HCT116 (cell line): ENCODE results near the gene ERBB4. TPM values are rescaled to one million over a fixed set of nuclear protein-coding genes. Genes with fewer than 3 reads are reported as not detected.

Experiments used
- ATAC-seq: fragments of 200-7000 bp; cut with Tn5 transposase; 2 replicates; pipeline ENCODE4 v1.9.1; 2020; ENCODE audit warnings: mild to moderate bottlenecking, moderate library complexity
- BruUV-seq: library from RNA; stranded (reverse); fragments of 400-500 nt; replicated peaks from 2 replicates; lab custom pipeline; 2021; lab: Mats Ljungman, UMichigan
- CTCF ChIA-PET: fragments of 300-600 bp; sonication (Branson Sonifier 250); formaldehyde crosslinking; loops from one replicate; lab custom pipeline; 2021; ENCODE audit warnings: antibody characterized with exemption; lab: Charles Lee
- POLR2A ChIA-PET: fragments of 300-600, 350-600 bp; sonication (Branson Sonifier 250); formaldehyde crosslinking; loops from one replicate; lab custom pipeline; 2021; ENCODE audit warnings: antibody characterized with exemption; lab: Charles Lee
- RAD21 ChIA-PET, 2 experiments: fragments of 300-600 bp; sonication (Branson Sonifier 250); formaldehyde crosslinking; loops; one replicate each; lab custom pipeline; 2023; ENCODE audit warnings: low total read pairs in 2 of 2; ENCODE audit not compliant: uncharacterized antibody in 2 of 2, unreplicated experiment in 2 of 2, low non-redundant PET in 1 of 2; lab: Charles Lee
- DNase-seq: peaks from one replicate; pipeline ENCODE4 v3.0.0-alpha.2; 2010; ENCODE audit warnings: low read depth, low spot score
- H2AFZ ChIP-seq: fragments of 200-600 bp; shearing (Covaris generic), sonication (generic); 2 replicates; pipeline ENCODE4 v1.6.1; 2017; ENCODE audit warnings: low read depth, mixed run types, mixed read lengths, antibody characterized with exemption, low read length; ENCODE audit not compliant: poor library complexity, severe bottlenecking
- H3K27ac ChIP-seq: 2 replicates; pipeline ENCODE4 v1.5.1; 2012; ENCODE audit warnings: low read depth, low read length
- H3K27me3 ChIP-seq: fragments of 200-600 bp; sonication (generic); 2 replicates; pipeline ENCODE4 v1.6.1; 2016; ENCODE audit warnings: mixed run types, low read length, mixed read lengths; ENCODE audit not compliant: insufficient read depth
- H3K36me3 ChIP-seq, 2 experiments: fragments of 200-500 bp in 1 of 2; fragments of 200-600 bp in 1 of 2; sonication (Bioruptor generic) in 1 of 2; sonication (generic) in 1 of 2; 2 replicates each; pipeline versions ENCODE4 v1.5.1 to v1.6.1; 2014 to 2016; ENCODE audit warnings: low read length in 2 of 2, inconsistent platforms in 1 of 2, mixed read lengths in 1 of 2, mixed run types in 1 of 2; ENCODE audit not compliant: insufficient read depth in 2 of 2, control insufficient read depth in 1 of 2
- H3K4me1 ChIP-seq, 2 experiments: fragments of 200-600 bp in 1 of 2; sonication (generic) in 1 of 2; 2 replicates each; pipeline versions ENCODE4 v1.5.1 to v1.6.1; 2012 to 2017; ENCODE audit warnings: low read length in 2 of 2, inconsistent platforms in 1 of 2, mild to moderate bottlenecking in 1 of 2, mixed read lengths in 1 of 2, mixed run types in 1 of 2, moderate library complexity in 1 of 2; ENCODE audit not compliant: insufficient read depth in 2 of 2, control insufficient read depth in 1 of 2
- H3K4me2 ChIP-seq: fragments of 200-600 bp; sonication (generic); 2 replicates; pipeline ENCODE4 v1.6.1; 2017; ENCODE audit warnings: mixed run types, low read length, mixed read lengths
- H3K4me3 ChIP-seq, 2 experiments: fragments of 200-600 bp in 1 of 2; sonication (generic) in 1 of 2; replicated peaks in 1 of 2; 2 replicates each; pipeline ENCODE4 v1.5.1; 2011 to 2016; ENCODE audit warnings: low read length in 2 of 2, control low read depth in 1 of 2, low read depth in 1 of 2, mild to moderate bottlenecking in 1 of 2, mixed read lengths in 1 of 2, mixed run types in 1 of 2
- H3K79me2 ChIP-seq: fragments of 200-600 bp; sonication (generic); 2 replicates; pipeline ENCODE4 v1.6.1; 2017; ENCODE audit warnings: mild to moderate bottlenecking, mixed run types, low read length, moderate library complexity, mixed read lengths; ENCODE audit not compliant: insufficient read depth
- H3K9ac ChIP-seq: fragments of 200-600 bp; sonication (generic); 2 replicates; pipeline ENCODE4 v1.6.1; 2016; ENCODE audit warnings: low read length, mixed read lengths
- H3K9me2 ChIP-seq: fragments of 200-600 bp; sonication (generic), shearing (Covaris generic); 2 replicates; pipeline ENCODE4 v1.6.1; 2017; ENCODE audit warnings: mixed run types, mild to moderate bottlenecking, moderate library complexity; ENCODE audit not compliant: insufficient read depth
- H3K9me3 ChIP-seq, 2 experiments: fragments of 200-500 bp in 1 of 2; fragments of 200-600 bp in 1 of 2; sonication (Bioruptor generic) in 1 of 2; sonication (generic) in 1 of 2; 2 replicates each; pipeline ENCODE4 v1.6.1; 2014 to 2017; ENCODE audit warnings: low read length in 2 of 2, mixed read lengths in 2 of 2, inconsistent platforms in 1 of 2, low read depth in 1 of 2, mild to moderate bottlenecking in 1 of 2, mixed run types in 1 of 2, moderate library complexity in 1 of 2; ENCODE audit not compliant: control insufficient read depth in 1 of 2, insufficient read depth in 1 of 2
- H4K20me1 ChIP-seq: fragments of 200-600 bp; sonication (generic), shearing (Covaris generic); 2 replicates; pipeline ENCODE4 v1.6.1; 2017; ENCODE audit warnings: mixed run types, mild to moderate bottlenecking, moderate library complexity; ENCODE audit not compliant: insufficient read depth
- ATF3 ChIP-seq: IDR thresholded peaks from 2 replicates; pipeline ENCODE4 v1.6.1; 2012
- CBX3 ChIP-seq: IDR thresholded peaks from 2 replicates; pipeline ENCODE4 v1.6.1; 2012; ENCODE audit warnings: low read depth
- CEBPB ChIP-seq: IDR thresholded peaks from 2 replicates; pipeline ENCODE4 v1.6.1; 2012; ENCODE audit warnings: low read depth
- EGR1 ChIP-seq: IDR thresholded peaks from 2 replicates; pipeline ENCODE4 v1.6.1; 2012; ENCODE audit warnings: low read depth
- ELF1 ChIP-seq: IDR thresholded peaks from 2 replicates; pipeline ENCODE4 v1.6.1; 2012; ENCODE audit warnings: low read depth, borderline replicate concordance
- EZH2 ChIP-seq: fragments of 200-600 bp; sonication (generic); IDR thresholded peaks from 2 replicates; pipeline ENCODE4 v1.6.1; 2017; ENCODE audit warnings: antibody characterized with exemption, mixed run types
- EZH2phosphoT487 ChIP-seq: fragments of 200-600 bp; IDR thresholded peaks from 2 replicates; pipeline ENCODE4 v1.6.1; 2018; ENCODE audit warnings: antibody characterized with exemption, borderline replicate concordance
- MAX ChIP-seq: IDR thresholded peaks from 2 replicates; pipeline ENCODE4 v1.6.1; 2012
- POLR2AphosphoS5 ChIP-seq: IDR thresholded peaks from 2 replicates; pipeline ENCODE4 v1.6.1; 2011; ENCODE audit warnings: mild to moderate bottlenecking, low read depth, low read length, moderate library complexity
- SP1 ChIP-seq: IDR thresholded peaks from 2 replicates; pipeline ENCODE4 v1.6.1; 2012; ENCODE audit warnings: low read depth
- SRF ChIP-seq: IDR thresholded peaks from 2 replicates; pipeline ENCODE4 v1.6.1; 2012; ENCODE audit warnings: low read depth
- TCF7L2 ChIP-seq: IDR thresholded peaks from 2 replicates; pipeline ENCODE4 v1.7.0; 2011; ENCODE audit warnings: borderline replicate concordance, inconsistent platforms; ENCODE audit not compliant: insufficient read depth, insufficient read length; ENCODE audit errors: extremely low read depth
- YY1 ChIP-seq: IDR thresholded peaks from 2 replicates; pipeline ENCODE4 v1.6.1; 2011; ENCODE audit warnings: low read length, low read depth, moderate library complexity, mild to moderate bottlenecking; ENCODE audit not compliant: insufficient replicate concordance; ENCODE audit errors: extremely low read depth
- intact Hi-C: fragments of 100-400 bp; cut with micrococcal nuclease; formaldehyde crosslinking; loops from 2 replicates; pipeline ENCODE4 v1.10.0; 2022
- total RNA-seq: library from RNA; stranded (reverse); gene quantifications from one replicate; pipeline ENCODE4 v1.2.1, GENCODE V29; 2021; ENCODE audit not compliant: unreplicated experiment
- TF ChIP-seq, protein P1 (sequence below): IDR thresholded peaks from 2 replicates; pipeline ENCODE4 v1.6.1; 2012; ENCODE audit warnings: low read depth
- TF ChIP-seq, protein P2 (sequence below): IDR thresholded peaks from 2 replicates; pipeline ENCODE4 v1.6.1; 2011; ENCODE audit warnings: mild to moderate bottlenecking, low read length, moderate library complexity; ENCODE audit not compliant: insufficient replicate concordance; ENCODE audit errors: extremely low read depth

Gene ERBB4
- total RNA-seq, 1 experiment from 2014 or later = 0.10 TPM

- H3K27me3 ChIP-seq = no peaks in the 10 kb centered on the region
- H3K27ac ChIP-seq = no peak overlapping the region
- no peaks in the 10 kb centered on the region for H3K9me3 ChIP-seq
- no TSS peak for BruUV-seq
- H3K36me3 ChIP-seq = no peaks in the 10 kb centered on the region
- H3K4me1 ChIP-seq = no peaks in the 10 kb centered on the region
- H3K4me2 ChIP-seq = no peak overlapping the region
- no peaks in the 10 kb centered on the region for H3K9me2 ChIP-seq
- TF ChIP-seq ATF3 (no peak), EGR1 (no peak), CEBPB (no peak), MAX (no peak), EZH2phosphoT487 (no peak), SRF (no peak), ELF1 (no peak), CBX3 (no peak), EZH2 (no peak), YY1 (no peak), TCF7L2 (no peak), SP1 (no peak), POLR2AphosphoS5 (no peak)
- TF ChIP-seq, protein P1, sequence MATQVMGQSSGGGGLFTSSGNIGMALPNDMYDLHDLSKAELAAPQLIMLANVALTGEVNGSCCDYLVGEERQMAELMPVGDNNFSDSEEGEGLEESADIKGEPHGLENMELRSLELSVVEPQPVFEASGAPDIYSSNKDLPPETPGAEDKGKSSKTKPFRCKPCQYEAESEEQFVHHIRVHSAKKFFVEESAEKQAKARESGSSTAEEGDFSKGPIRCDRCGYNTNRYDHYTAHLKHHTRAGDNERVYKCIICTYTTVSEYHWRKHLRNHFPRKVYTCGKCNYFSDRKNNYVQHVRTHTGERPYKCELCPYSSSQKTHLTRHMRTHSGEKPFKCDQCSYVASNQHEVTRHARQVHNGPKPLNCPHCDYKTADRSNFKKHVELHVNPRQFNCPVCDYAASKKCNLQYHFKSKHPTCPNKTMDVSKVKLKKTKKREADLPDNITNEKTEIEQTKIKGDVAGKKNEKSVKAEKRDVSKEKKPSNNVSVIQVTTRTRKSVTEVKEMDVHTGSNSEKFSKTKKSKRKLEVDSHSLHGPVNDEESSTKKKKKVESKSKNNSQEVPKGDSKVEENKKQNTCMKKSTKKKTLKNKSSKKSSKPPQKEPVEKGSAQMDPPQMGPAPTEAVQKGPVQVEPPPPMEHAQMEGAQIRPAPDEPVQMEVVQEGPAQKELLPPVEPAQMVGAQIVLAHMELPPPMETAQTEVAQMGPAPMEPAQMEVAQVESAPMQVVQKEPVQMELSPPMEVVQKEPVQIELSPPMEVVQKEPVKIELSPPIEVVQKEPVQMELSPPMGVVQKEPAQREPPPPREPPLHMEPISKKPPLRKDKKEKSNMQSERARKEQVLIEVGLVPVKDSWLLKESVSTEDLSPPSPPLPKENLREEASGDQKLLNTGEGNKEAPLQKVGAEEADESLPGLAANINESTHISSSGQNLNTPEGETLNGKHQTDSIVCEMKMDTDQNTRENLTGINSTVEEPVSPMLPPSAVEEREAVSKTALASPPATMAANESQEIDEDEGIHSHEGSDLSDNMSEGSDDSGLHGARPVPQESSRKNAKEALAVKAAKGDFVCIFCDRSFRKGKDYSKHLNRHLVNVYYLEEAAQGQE = no peak
- TF ChIP-seq, protein P2, sequence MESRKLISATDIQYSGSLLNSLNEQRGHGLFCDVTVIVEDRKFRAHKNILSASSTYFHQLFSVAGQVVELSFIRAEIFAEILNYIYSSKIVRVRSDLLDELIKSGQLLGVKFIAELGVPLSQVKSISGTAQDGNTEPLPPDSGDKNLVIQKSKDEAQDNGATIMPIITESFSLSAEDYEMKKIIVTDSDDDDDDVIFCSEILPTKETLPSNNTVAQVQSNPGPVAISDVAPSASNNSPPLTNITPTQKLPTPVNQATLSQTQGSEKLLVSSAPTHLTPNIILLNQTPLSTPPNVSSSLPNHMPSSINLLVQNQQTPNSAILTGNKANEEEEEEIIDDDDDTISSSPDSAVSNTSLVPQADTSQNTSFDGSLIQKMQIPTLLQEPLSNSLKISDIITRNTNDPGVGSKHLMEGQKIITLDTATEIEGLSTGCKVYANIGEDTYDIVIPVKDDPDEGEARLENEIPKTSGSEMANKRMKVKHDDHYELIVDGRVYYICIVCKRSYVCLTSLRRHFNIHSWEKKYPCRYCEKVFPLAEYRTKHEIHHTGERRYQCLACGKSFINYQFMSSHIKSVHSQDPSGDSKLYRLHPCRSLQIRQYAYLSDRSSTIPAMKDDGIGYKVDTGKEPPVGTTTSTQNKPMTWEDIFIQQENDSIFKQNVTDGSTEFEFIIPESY = no peak
- no peaks in the 10 kb centered on the region for H3K79me2 ChIP-seq
- H4K20me1 ChIP-seq = no peaks in the 10 kb centered on the region
- ChIA-PET RAD21 (no interaction called here), POLR2A (no interaction called here), CTCF (no interaction called here)
- ATAC-seq (no peak), DNase-seq (no peak)
- H2AFZ ChIP-seq = no peak overlapping the region
- intact Hi-C loops = no loop called here
- no peak overlapping the region for H3K4me3 ChIP-seq
- H3K9ac ChIP-seq = no peak overlapping the region
These were observed 243.0 kb downstream of the ERBB4 start for GRCh38 chr2:212295571-212295970.
